GM12891 (cell line): ENCODE measurements around the gene XPC.

Experiments used
- PAX5 ChIP-seq: IDR thresholded peaks from 2 replicates; pipeline ENCODE4 v1.6.1; 2011; ENCODE audit warnings: low read length, moderate library complexity, mild to moderate bottlenecking; ENCODE audit not compliant: insufficient read depth, severe bottlenecking
- POLR2A ChIP-seq: IDR thresholded peaks from 2 replicates; pipeline ENCODE4 v1.6.1; 2011; ENCODE audit warnings: low read depth, low read length, control low read depth
- POLR2AphosphoS5 ChIP-seq: IDR thresholded peaks from 2 replicates; pipeline ENCODE4 v1.6.1; 2011; ENCODE audit warnings: low read depth, low read length, control low read depth
- POU2F2 ChIP-seq: IDR thresholded peaks from 2 replicates; pipeline ENCODE4 v1.6.1; 2011; ENCODE audit warnings: low read depth, mild to moderate bottlenecking, control low read depth, low read length, moderate library complexity
- SPI1 ChIP-seq: IDR thresholded peaks from 2 replicates; pipeline ENCODE4 v1.6.1; 2011; ENCODE audit warnings: low read depth, low read length, control low read depth
- TAF1 ChIP-seq: IDR thresholded peaks from 2 replicates; pipeline ENCODE4 v1.6.1; 2011; ENCODE audit warnings: low read depth, low read length, control low read depth

- TF ChIP-seq POLR2A (no peak), POLR2AphosphoS5 (no peak), TAF1 (no peak), SPI1 (no peak), PAX5 (no peak), POU2F2 (no peak)
Measured at GRCh38 chr3:14203521-14204079, 25.2 kb upstream of the XPC start.
